HepG2 (cell line): ENCODE results near the gene SARS2. TPM values are rescaled to one million over a fixed set of nuclear protein-coding genes. Genes with fewer than 3 reads are reported as not detected.

Experiments used
- BRD4 ChIP-seq: sonication (generic); formaldehyde crosslinking; IDR thresholded peaks from 2 replicates; pipeline ENCODE4 v1.4.0; 2020; ENCODE audit warnings: missing genetic modification reagents
- EZH2 ChIP-seq: conservative IDR thresholded peaks from 2 replicates; pipeline ENCODE4 v1.6.1; 2012; ENCODE audit warnings: mild to moderate bottlenecking, low read depth, low read length, moderate library complexity
- FOXM1 ChIP-seq: sonication (generic); formaldehyde crosslinking; IDR thresholded peaks from 2 replicates; pipeline ENCODE4 v1.5.0; 2020; ENCODE audit warnings: missing genetic modification reagents
- KDM3A ChIP-seq: IDR thresholded peaks from 2 replicates; pipeline ENCODE4 v1.6.1; 2018; ENCODE audit warnings: low read depth, missing compliant biosample characterization
- MTF1 ChIP-seq: sonication (generic); formaldehyde crosslinking; IDR thresholded peaks from 2 replicates; pipeline ENCODE4 v1.5.0; 2020; ENCODE audit warnings: missing genetic modification reagents
- MXD4 ChIP-seq: IDR thresholded peaks from 2 replicates; pipeline ENCODE4 v1.6.1; 2016; ENCODE audit warnings: mild to moderate bottlenecking, missing biosample characterization, missing genetic modification reagents
- SCMH1 ChIP-seq: sonication (generic); formaldehyde crosslinking; IDR thresholded peaks from 2 replicates; pipeline ENCODE4 v1.9.0; 2021; ENCODE audit warnings: missing genetic modification reagents, mild to moderate bottlenecking, borderline replicate concordance
- ZMYM4 ChIP-seq: sonication (generic); formaldehyde crosslinking; IDR thresholded peaks from 2 replicates; pipeline ENCODE4 v1.8.1; 2023; ENCODE audit warnings: mild to moderate bottlenecking, missing genetic modification reagents
- ZNF337 ChIP-seq: sonication (generic); formaldehyde crosslinking; IDR thresholded peaks from 2 replicates; pipeline ENCODE4 v1.5.1; 2020; ENCODE audit warnings: missing genetic modification reagents, low read depth, mild to moderate bottlenecking, borderline replicate concordance
- ZNF562 ChIP-seq: sonication (generic); formaldehyde crosslinking; IDR thresholded peaks from 2 replicates; pipeline ENCODE4 v1.8.0; 2022; ENCODE audit warnings: missing genetic modification reagents, borderline replicate concordance
- ZNF572 ChIP-seq: sonication (generic); formaldehyde crosslinking; IDR thresholded peaks from 2 replicates; pipeline ENCODE4 v1.5.1; 2020; ENCODE audit warnings: mild to moderate bottlenecking, missing genetic modification reagents
- ZNF615 ChIP-seq: sonication (generic); formaldehyde crosslinking; IDR thresholded peaks from 2 replicates; pipeline ENCODE4 v1.5.0; 2020; ENCODE audit warnings: mild to moderate bottlenecking, missing genetic modification reagents, borderline replicate concordance
- ZNF777 ChIP-seq: sonication (generic); formaldehyde crosslinking; IDR thresholded peaks from 2 replicates; pipeline ENCODE4 v1.4.0; 2020; ENCODE audit warnings: missing genetic modification reagents
- polyA plus RNA-seq, 8 experiments: library from polyadenylated mRNA; depleted of rRNA in 3 of 8; stranded (reverse) in 7 of 8; unstranded in 1 of 8; fragments of >200 nt; fragmentation: Illumina TruSeq in 4 of 8; extraction: Trizol in 4 of 8; gene quantifications; 2 replicates each; pipeline versions ENCODE4 v1.2.1 to v1.2.3, GENCODE V29; 2011 to 2016; ENCODE audit warnings: low read depth in 4 of 8, missing spikeins in 1 of 8, mixed read lengths in 1 of 8; ENCODE audit not compliant: insufficient read depth in 1 of 8
- total RNA-seq, 5 experiments: library from RNA; depleted of rRNA; stranded (reverse); fragments of >200 nt; fragmentation: Illumina TruSeq; extraction: Trizol; gene quantifications; 2 replicates each; pipeline ENCODE4 v1.2.3, GENCODE V29; 2016; ENCODE audit warnings: low read depth in 1 of 5
- TF ChIP-seq, protein P1 (sequence below): sonication (generic); formaldehyde crosslinking; IDR thresholded peaks from 2 replicates; pipeline ENCODE4 v1.4.0; 2020; ENCODE audit warnings: missing genetic modification reagents, borderline replicate concordance
- TF ChIP-seq, protein P2 (sequence below): IDR thresholded peaks from 2 replicates; pipeline ENCODE4 v1.6.1; 2018; ENCODE audit warnings: missing genetic modification reagents, mild to moderate bottlenecking, missing compliant biosample characterization
- TF ChIP-seq, protein P3 (sequence below): sonication (generic); formaldehyde crosslinking; IDR thresholded peaks from 2 replicates; pipeline ENCODE4 v1.4.0; 2020; ENCODE audit warnings: missing genetic modification reagents, borderline replicate concordance

SARS2 gene
- total and polyA plus RNA-seq, 2 of the 13 experiments (the other 11 are each of a cell fraction or from before 2014, with no cell fraction given): 40.0 to 48.6 TPM

DNA sequence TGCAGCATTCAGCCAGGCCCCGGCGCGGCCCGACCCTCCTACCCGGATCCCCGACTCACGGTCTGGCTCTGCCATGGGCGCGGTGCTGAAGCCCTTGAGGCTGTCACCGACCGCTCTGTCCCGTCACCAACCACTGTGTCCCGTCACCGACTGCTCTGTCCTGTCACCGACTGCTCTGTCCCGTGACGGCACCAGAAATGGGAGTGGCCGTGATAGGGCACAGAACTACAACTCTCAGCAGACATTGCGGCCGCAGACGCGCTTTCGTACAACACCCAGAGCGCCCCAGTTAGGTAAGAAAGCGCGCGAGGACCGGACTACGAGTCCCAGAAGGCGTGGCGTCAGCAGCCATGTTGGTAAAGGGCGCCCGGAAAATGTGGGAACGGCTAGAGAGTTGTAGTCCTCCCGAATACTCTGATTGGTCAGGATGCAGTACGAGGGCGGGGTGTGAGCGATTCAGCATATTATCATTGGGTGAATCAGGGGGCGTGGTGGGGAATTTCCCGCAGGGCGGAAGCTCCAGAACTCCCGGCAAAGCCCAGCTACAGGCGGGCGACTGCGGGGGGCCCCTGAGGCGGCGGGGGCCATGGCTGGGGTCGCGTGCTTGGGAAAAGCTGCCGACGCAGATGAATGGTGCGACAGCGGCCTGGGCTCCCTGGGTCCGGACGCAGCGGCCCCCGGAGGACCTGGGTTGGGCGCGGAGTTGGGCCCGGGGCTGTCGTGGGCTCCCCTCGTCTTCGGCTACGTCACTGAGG is 30.9 kb downstream of the SARS2 start, which contains the start of the genes NFKBIB and SIRT2 (continued):
- TF ChIP-seq, protein P1, sequence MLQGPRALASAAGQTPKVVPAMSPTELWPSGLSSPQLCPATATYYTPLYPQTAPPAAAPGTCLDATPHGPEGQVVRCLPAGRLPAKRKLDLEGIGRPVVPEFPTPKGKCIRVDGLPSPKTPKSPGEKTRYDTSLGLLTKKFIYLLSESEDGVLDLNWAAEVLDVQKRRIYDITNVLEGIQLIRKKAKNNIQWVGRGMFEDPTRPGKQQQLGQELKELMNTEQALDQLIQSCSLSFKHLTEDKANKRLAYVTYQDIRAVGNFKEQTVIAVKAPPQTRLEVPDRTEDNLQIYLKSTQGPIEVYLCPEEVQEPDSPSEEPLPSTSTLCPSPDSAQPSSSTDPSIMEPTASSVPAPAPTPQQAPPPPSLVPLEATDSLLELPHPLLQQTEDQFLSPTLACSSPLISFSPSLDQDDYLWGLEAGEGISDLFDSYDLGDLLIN: no peak
- TF ChIP-seq KDM3A (no peak), BRD4 (CRISPR knock-in tag) (no peak), ZNF337 (no peak), FOXM1 (CRISPR knock-in tag) (no peak), ZNF777 (CRISPR knock-in tag) (no peak; the same call in 1 of the 2 replicates), EZH2 (no peak), ZNF572 (CRISPR knock-in tag) (no peak), ZMYM4 (CRISPR knock-in tag) (peak; percentile 8; the same call in 1 of the 2 replicates), MXD4 (peak; percentile 71), MTF1 (CRISPR knock-in tag) (no peak), ZNF562 (no peak), ZNF615 (CRISPR knock-in tag) (no peak), SCMH1 (CRISPR knock-in tag) (no peak)
- TF ChIP-seq, protein P2, sequence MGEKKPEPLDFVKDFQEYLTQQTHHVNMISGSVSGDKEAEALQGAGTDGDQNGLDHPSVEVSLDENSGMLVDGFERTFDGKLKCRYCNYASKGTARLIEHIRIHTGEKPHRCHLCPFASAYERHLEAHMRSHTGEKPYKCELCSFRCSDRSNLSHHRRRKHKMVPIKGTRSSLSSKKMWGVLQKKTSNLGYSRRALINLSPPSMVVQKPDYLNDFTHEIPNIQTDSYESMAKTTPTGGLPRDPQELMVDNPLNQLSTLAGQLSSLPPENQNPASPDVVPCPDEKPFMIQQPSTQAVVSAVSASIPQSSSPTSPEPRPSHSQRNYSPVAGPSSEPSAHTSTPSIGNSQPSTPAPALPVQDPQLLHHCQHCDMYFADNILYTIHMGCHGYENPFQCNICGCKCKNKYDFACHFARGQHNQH: no peak
- TF ChIP-seq, protein P3, sequence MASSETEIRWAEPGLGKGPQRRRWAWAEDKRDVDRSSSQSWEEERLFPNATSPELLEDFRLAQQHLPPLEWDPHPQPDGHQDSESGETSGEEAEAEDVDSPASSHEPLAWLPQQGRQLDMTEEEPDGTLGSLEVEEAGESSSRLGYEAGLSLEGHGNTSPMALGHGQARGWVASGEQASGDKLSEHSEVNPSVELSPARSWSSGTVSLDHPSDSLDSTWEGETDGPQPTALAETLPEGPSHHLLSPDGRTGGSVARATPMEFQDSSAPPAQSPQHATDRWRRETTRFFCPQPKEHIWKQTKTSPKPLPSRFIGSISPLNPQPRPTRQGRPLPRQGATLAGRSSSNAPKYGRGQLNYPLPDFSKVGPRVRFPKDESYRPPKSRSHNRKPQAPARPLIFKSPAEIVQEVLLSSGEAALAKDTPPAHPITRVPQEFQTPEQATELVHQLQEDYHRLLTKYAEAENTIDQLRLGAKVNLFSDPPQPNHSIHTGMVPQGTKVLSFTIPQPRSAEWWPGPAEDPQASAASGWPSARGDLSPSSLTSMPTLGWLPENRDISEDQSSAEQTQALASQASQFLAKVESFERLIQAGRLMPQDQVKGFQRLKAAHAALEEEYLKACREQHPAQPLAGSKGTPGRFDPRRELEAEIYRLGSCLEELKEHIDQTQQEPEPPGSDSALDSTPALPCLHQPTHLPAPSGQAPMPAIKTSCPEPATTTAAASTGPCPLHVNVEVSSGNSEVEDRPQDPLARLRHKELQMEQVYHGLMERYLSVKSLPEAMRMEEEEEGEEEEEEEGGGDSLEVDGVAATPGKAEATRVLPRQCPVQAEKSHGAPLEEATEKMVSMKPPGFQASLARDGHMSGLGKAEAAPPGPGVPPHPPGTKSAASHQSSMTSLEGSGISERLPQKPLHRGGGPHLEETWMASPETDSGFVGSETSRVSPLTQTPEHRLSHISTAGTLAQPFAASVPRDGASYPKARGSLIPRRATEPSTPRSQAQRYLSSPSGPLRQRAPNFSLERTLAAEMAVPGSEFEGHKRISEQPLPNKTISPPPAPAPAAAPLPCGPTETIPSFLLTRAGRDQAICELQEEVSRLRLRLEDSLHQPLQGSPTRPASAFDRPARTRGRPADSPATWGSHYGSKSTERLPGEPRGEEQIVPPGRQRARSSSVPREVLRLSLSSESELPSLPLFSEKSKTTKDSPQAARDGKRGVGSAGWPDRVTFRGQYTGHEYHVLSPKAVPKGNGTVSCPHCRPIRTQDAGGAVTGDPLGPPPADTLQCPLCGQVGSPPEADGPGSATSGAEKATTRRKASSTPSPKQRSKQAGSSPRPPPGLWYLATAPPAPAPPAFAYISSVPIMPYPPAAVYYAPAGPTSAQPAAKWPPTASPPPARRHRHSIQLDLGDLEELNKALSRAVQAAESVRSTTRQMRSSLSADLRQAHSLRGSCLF (CRISPR knock-in tag): 0 out of 2 replicates have a peak, but pooled peaks have one; percentile 37
